ENCODE data around the gene GPI. TPM values are rescaled to one million over a fixed set of nuclear protein-coding genes. Genes with fewer than 3 reads are reported as not detected.

GPI gene
- polyA plus RNA-seq, 1 of the 3 experiments (the other 2 are of a cell fraction), result 144 TPM

DNA sequence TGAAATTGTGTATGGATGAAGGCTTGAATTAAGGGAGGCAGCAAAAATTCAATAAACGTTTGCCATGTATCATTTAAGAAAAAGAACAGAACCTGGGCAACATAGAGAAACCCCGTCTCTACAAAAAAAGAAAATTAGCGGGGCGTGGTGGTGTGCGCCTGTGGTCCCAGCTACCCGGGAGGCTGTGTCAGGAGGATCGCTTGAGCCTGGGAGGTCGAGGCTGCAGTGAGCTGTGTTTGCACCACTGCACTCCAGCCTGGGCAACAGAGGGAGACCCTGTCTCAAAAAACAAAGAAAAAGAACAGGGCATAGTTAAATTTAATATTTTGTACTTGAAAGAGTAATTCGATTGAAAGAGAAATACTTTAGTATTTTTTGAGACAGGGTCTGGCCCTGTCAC, 64.6 kb downstream of the GPI start (continued):
- TF ChIP-seq JUND (IDR thresholded peaks at IDR 0.05), result no peak
- no peak for TF ChIP-seq RAD21 (IDR thresholded peaks at IDR 0.05; ENCODE audit: low read length)
- no peak for TF ChIP-seq GATA2 (CRISPR knock-in tag; IDR thresholded peaks at IDR 0.05)
- no peak for TF ChIP-seq RFX5 (IDR thresholded peaks at IDR 0.05; ENCODE audit: low read length)
- TF ChIP-seq TAF1 (IDR thresholded peaks at IDR 0.05; ENCODE audit: borderline replicate concordance, low read depth, low read length), result no peak

DNA sequence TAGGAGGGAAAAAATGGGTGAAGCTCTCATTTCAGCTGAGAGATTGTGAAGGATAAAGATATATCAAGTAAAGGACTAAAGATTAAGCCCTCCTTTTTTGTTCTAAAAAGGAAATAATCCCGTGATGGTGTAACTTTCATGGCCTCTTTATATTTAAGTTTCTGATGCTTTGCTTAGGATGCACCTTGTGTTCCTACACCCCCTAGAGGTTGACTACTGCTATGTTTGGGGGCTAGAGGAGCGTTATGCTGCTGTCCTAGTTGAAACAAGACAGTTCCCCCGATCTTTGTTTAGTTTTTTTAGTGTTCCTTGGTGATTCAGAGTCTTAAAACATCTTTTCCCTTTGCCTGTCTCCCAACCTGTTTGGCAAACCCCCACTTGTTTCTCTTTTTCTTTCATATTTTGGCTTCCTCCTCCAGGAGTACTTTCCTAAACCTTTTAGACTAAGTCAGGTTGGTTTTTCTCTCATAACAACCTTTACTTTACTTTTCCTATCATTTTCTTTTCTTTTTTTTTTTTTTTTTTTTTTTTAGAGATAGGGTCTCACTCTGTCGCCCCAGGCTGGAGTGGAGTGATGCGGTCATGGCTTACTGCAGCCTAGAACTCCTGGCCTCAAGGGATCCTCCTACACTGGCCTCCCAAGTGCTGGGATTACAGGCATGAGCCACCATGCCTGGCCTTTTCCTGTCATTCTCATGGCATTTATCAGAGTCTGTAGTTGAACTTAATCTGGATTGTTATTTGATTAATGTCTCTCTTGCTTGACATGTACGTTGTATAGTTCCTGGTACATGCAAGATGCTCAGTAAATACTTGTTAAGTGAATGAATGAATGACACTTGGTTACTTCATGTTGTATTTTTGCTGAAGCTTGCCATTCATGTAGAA, 66.0 kb downstream of the GPI start:
- H4K20me1 ChIP-seq (ENCODE audit: insufficient read depth), result peaks cover 66% of the 10 kb centered on the region
- H3K27me3 ChIP-seq (ENCODE audit: insufficient read depth), result no peaks in the 10 kb centered on the region
- H3K4me3 ChIP-seq (ENCODE audit: low read depth in 2 of 2, low read length in 1 of 2), result peak overlapping the region; percentile 24 to 79; a peak in 2 of 4 replicates
- H3K9ac ChIP-seq, result no peak overlapping the region
- WGBS (ENCODE audit: low lambda C conversion rate), result 47% methylated on average over 6 of the region's 6 CpGs
- POLR2A ChIA-PET, result interaction anchor here (0.6 to 0.9 kb wide), 2 partner anchors 14 to 31 kb away, joined by 3 to 6 read pairs; no protein-coding TSS in a partner anchor
- no peak overlapping the region; a peak in 1 of 4 replicates for H3K27ac ChIP-seq (ENCODE audit: low read depth in 2 of 2, low read length in 1 of 2)
- peaks cover 86% of the 10 kb centered on the region for H3K79me2 ChIP-seq (ENCODE audit: insufficient read depth)
- DNase-seq, result peak; percentile 77
- no peaks in the 10 kb centered on the region for H3K9me3 ChIP-seq
- H3K4me1 ChIP-seq (ENCODE audit: control insufficient read depth in 1 of 2, insufficient read depth in 2 of 2, low read depth in 1 of 2, low read length in 1 of 2), result peaks cover 12% of the 10 kb centered on the region in 2 experiments; a peak in 3 of 4 replicates
- CTCF ChIA-PET, result interaction anchor here (0.6 to 1.5 kb wide), 23 partner anchors 9 to 118 kb away, joined by 3 to 10 read pairs (median 4); no protein-coding TSS in a partner anchor
- no peaks in the 10 kb centered on the region for H3F3A ChIP-seq (replicated peaks; ENCODE audit: insufficient read depth)
- no peaks in the 10 kb centered on the region for H3K9me2 ChIP-seq
- TF ChIP-seq, protein P1, sequence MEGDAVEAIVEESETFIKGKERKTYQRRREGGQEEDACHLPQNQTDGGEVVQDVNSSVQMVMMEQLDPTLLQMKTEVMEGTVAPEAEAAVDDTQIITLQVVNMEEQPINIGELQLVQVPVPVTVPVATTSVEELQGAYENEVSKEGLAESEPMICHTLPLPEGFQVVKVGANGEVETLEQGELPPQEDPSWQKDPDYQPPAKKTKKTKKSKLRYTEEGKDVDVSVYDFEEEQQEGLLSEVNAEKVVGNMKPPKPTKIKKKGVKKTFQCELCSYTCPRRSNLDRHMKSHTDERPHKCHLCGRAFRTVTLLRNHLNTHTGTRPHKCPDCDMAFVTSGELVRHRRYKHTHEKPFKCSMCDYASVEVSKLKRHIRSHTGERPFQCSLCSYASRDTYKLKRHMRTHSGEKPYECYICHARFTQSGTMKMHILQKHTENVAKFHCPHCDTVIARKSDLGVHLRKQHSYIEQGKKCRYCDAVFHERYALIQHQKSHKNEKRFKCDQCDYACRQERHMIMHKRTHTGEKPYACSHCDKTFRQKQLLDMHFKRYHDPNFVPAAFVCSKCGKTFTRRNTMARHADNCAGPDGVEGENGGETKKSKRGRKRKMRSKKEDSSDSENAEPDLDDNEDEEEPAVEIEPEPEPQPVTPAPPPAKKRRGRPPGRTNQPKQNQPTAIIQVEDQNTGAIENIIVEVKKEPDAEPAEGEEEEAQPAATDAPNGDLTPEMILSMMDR (IDR thresholded peaks at IDR 0.05), result peak; percentile 76
- TF ChIP-seq EP300 (IDR thresholded peaks at IDR 0.05; ENCODE audit: borderline replicate concordance in 1 of 2, low read depth in 1 of 2, low read length in 1 of 2) (no peak), FOXJ3 (CRISPR knock-in tag; IDR thresholded peaks at IDR 0.05) (no peak), RAD21 (IDR thresholded peaks at IDR 0.05; ENCODE audit: low read length) (peak; percentile 60)
- TF ChIP-seq, protein P2, sequence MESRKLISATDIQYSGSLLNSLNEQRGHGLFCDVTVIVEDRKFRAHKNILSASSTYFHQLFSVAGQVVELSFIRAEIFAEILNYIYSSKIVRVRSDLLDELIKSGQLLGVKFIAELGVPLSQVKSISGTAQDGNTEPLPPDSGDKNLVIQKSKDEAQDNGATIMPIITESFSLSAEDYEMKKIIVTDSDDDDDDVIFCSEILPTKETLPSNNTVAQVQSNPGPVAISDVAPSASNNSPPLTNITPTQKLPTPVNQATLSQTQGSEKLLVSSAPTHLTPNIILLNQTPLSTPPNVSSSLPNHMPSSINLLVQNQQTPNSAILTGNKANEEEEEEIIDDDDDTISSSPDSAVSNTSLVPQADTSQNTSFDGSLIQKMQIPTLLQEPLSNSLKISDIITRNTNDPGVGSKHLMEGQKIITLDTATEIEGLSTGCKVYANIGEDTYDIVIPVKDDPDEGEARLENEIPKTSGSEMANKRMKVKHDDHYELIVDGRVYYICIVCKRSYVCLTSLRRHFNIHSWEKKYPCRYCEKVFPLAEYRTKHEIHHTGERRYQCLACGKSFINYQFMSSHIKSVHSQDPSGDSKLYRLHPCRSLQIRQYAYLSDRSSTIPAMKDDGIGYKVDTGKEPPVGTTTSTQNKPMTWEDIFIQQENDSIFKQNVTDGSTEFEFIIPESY (IDR thresholded peaks at IDR 0.05; ENCODE audit: borderline replicate concordance, low read depth), result no peak
- peaks cover 27 to 33% of the 10 kb centered on the region in 2 experiments for H3K36me3 ChIP-seq (replicated peaks in 1 of 2; ENCODE audit: control insufficient read depth in 1 of 2, insufficient read depth in 2 of 2, low read length in 1 of 2)
- peak overlapping the region; percentile 94 for H3K4me2 ChIP-seq
- no peak overlapping the region for H2AFZ ChIP-seq (ENCODE audit: low read depth)
